Esophagus muscularis mucosa (tissue), 4 donors: ENCODE measurements around the gene GMCL1. TPM values are rescaled to one million over a fixed set of nuclear protein-coding genes. Genes with fewer than 3 reads are reported as not detected.

Experiments
- DNase-seq: peaks from one replicate; pipeline ENCODE4 v3.0.0-alpha.2; 2017; ENCODE audit errors: extremely low spot score
- H3K27ac ChIP-seq, 4 donors: fragments of 200-600 bp; sonication (generic); replicated peaks in 1 of 4; 1 replicate in 3 of 4; 2 replicates in 1 of 4; pipeline ENCODE4 v1.5.1; 2016 to 2019; ENCODE audit warnings: mild to moderate bottlenecking in 1 of 4
- H3K27me3 ChIP-seq, 4 donors: fragments of 200-600 bp; sonication (generic); one replicate each; pipeline versions ENCODE4 v1.5.1 to v1.6.0; 2016 to 2019
- H3K36me3 ChIP-seq, 4 donors: fragments of 200-600 bp; sonication (generic); one replicate each; pipeline ENCODE4 v1.5.1; 2016 to 2019
- H3K4me1 ChIP-seq, 4 donors: fragments of 200-600 bp; sonication (generic); one replicate each; pipeline ENCODE4 v1.5.1; 2016 to 2019
- H3K4me3 ChIP-seq, 4 donors: fragments of 200-600 bp; sonication (generic); 1 replicate in 2 of 4; 2 replicates in 2 of 4; pipeline ENCODE4 v1.5.1; 2016 to 2019; ENCODE audit warnings: mild to moderate bottlenecking in 4 of 4, moderate library complexity in 1 of 4
- H3K9me3 ChIP-seq, 4 donors: fragments of 200-600 bp; sonication (generic); 1 replicate in 3 of 4; 2 replicates in 1 of 4; pipeline ENCODE4 v1.5.1; 2016 to 2019
- CTCF ChIP-seq, 3 experiments: fragments of 200-600 bp in 2 of 3; fragments of 450-650 bp in 1 of 3; sonication (generic) in 2 of 3; IDR thresholded peaks; one replicate each; pipeline ENCODE4 v1.5.1; 2017 to 2019; ENCODE audit warnings: antibody characterized with exemption in 3 of 3, mild to moderate bottlenecking in 2 of 3, moderate library complexity in 1 of 3
- EP300 ChIP-seq: sonication (generic); formaldehyde crosslinking; IDR thresholded peaks from one replicate; pipeline ENCODE4 v1.6.1; 2017; ENCODE audit warnings: antibody characterized with exemption
- POLR2A ChIP-seq: fragments of 450-650 bp; IDR thresholded peaks from one replicate; pipeline ENCODE4 v1.6.1; 2017; ENCODE audit warnings: antibody characterized with exemption, moderate library complexity, mild to moderate bottlenecking, low read depth
- POLR2AphosphoS5 ChIP-seq, 2 donors: sonication (generic); formaldehyde crosslinking; IDR thresholded peaks; one replicate each; pipeline ENCODE4 v1.6.1; 2017; ENCODE audit warnings: antibody characterized with exemption in 2 of 2
- WGBS: methylation state at CpG from one replicate; pipeline ENCODE4 v1.1.5; 2018; 5-methylcytosine and 5-hydroxymethylcytosine counted together
- intact Hi-C: fragments of 100-400 bp; cut with DNase I; formaldehyde crosslinking; loops from one replicate; pipeline ENCODE4 v1.15.1; 2023
- total RNA-seq, 4 donors: library from RNA; depleted of rRNA; stranded (reverse); fragments of >200 nt; gene quantifications; one replicate each; pipeline versions ENCODE4 v1.1.0 to v1.2.1, GENCODE V29; 2016

The GMCL1 gene
- total RNA-seq, 4 donors from 2014 or later: 9.5 to 13.7 (median 10.3) TPM

DNA sequence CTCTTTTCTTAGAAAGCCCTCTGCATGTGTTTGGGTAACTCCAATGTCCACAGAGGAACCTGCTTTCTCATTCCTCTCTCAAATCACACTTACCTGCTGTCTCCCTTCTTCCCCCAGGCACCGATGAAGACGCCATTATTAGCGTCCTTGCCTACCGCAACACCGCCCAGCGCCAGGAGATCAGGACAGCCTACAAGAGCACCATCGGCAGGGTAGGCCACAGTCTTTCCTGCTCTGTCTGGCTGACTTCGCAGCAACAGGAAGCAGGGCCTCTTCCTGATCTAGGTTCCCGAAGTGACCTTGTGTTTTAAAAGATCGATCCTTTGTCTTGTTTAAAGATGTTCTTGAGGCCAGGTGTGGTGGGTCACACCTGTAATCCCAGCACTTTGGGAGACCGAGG, 25.0 kb upstream of the GMCL1 start:
- 63% methylated on average over 11 of the region's 11 CpGs for WGBS
- intact Hi-C loops: no loop called here
- H3K36me3 ChIP-seq: peaks cover 24 to 60% (median 39%) of the 10 kb centered on the region in 4 donors

DNA sequence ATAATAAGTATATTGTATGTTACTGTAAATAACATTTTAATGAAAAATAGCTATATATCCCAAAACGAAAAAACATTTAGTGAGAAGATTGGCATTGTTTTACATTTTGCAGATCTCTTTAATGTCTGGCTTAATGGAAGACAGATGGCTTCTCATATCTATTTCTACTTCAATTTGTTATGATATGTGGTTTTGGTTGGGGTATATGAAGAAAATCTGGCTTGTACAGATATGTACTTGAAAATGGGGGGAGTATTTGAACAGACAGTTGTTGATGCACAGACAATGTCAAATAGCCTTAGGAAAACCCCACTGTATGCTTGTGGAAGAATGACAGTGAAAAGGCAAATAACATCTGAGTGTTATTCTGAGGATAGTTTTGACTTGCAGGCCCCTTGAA, 23.6 kb upstream of the GMCL1 start:
- Histone ChIP-seq H3K4me1 (no peaks in the 10 kb centered on the region), H3K27me3 (no peaks in the 10 kb centered on the region), H3K4me3 (no peak overlapping the region), H3K36me3 (peaks cover 31 to 74% (median 54%) of the 10 kb centered on the region in 4 donors), H3K27ac (no peak overlapping the region), H3K9me3 (no peaks in the 10 kb centered on the region)
- DNase-seq: no peak
- WGBS: 98% methylated on average over 1 of the region's 1 CpG
- intact Hi-C loops: no loop called here
- TF ChIP-seq EP300 (no peak), POLR2AphosphoS5 (IDR thresholded peaks at IDR 0.05) (no peak), CTCF (IDR thresholded peaks at IDR 0.05) (no peak), POLR2A (no peak)

More for the DNA sequence above, 25.0 kb upstream of the GMCL1 start:
- Histone ChIP-seq H3K4me1 (peaks cover 0 to 5% (median 1%) of the 10 kb centered on the region in 4 donors), H3K27ac (no peak overlapping the region), H3K9me3 (no peaks in the 10 kb centered on the region), H3K27me3 (no peaks in the 10 kb centered on the region), H3K4me3 (no peak overlapping the region)
- DNase-seq: peak; percentile 39
- no peak for TF ChIP-seq POLR2AphosphoS5 (IDR thresholded peaks at IDR 0.05)
- TF ChIP-seq CTCF (IDR thresholded peaks at IDR 0.05): no peak
- no peak for TF ChIP-seq POLR2A
- no peak for TF ChIP-seq EP300

GRCh38 chr2:69807821-69808540, 21.5 kb upstream of the GMCL1 start:
- TF ChIP-seq CTCF (IDR thresholded peaks at IDR 0.05) (no peak), POLR2AphosphoS5 (IDR thresholded peaks at IDR 0.05) (no peak)
- H3K36me3 ChIP-seq: peaks cover 40 to 90% (median 73%) of the 10 kb centered on the region in 4 donors
- H3K27ac ChIP-seq: no peak overlapping the region
- WGBS: 92% methylated on average over 16 of the region's 16 CpGs
- intact Hi-C loops: no loop called here
- H3K4me1 ChIP-seq: no peaks in the 10 kb centered on the region
- DNase-seq: peak; percentile 68
- H3K4me3 ChIP-seq: no peak overlapping the region
- H3K27me3 ChIP-seq: no peaks in the 10 kb centered on the region
- no peaks in the 10 kb centered on the region for H3K9me3 ChIP-seq

DNA sequence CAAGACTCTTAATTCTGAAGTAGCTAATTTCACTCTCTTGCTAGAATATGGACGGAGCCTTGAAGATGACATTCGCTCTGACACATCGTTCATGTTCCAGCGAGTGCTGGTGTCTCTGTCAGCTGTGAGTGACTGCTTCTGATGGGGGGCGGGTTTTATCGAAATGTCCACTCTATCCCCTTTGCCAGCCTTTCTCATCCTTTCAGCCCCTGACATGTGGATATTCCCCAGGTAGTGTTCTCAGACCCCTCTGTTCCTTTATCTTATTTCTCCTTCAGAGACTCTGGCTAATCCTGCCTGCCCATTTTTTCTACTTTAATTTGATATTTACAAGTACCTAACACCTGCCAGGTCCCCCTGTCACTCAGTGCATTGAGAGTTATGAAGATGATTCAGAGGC, 18.9 kb upstream of the GMCL1 start:
- no peak overlapping the region for H3K4me3 ChIP-seq
- no peaks in the 10 kb centered on the region for H3K9me3 ChIP-seq
- intact Hi-C loops: no loop called here
- no peaks in the 10 kb centered on the region for H3K27me3 ChIP-seq
- peaks cover 36 to 97% (median 76%) of the 10 kb centered on the region in 4 donors for H3K36me3 ChIP-seq
- peak; percentile 53 for DNase-seq
- H3K4me1 ChIP-seq: no peaks in the 10 kb centered on the region
- 91% methylated on average over 6 of the region's 6 CpGs for WGBS
- TF ChIP-seq CTCF (IDR thresholded peaks at IDR 0.05) (no peak), POLR2AphosphoS5 (IDR thresholded peaks at IDR 0.05) (no peak), EP300 (no peak), POLR2A (no peak)
- H3K27ac ChIP-seq: no peak overlapping the region

DNA sequence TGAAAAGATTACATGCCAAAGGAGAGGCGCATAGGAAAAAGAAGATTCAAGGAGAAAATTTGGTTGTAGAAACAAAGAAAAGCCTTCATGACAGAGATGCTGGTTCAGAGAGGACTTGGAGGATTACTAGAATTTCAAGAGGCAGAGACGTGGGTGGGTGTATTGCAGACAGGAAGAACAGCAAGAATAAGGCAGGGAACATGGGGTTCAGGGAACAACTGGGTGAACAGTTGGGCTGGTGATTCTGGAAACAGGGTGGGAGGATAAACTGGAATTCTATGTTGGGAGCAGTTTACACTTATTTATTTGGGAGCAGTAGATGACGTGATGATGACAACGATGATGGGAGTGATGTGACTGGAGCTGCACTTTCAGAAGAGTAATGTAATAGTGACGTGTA, 18.4 kb upstream of the GMCL1 start:
- no peak for DNase-seq
- intact Hi-C loops: no loop called here
- Histone ChIP-seq H3K36me3 (peaks cover 34 to 92% (median 73%) of the 10 kb centered on the region in 4 donors), H3K4me1 (no peaks in the 10 kb centered on the region), H3K27me3 (no peaks in the 10 kb centered on the region), H3K9me3 (no peaks in the 10 kb centered on the region), H3K27ac (no peak overlapping the region), H3K4me3 (no peak overlapping the region)
- TF ChIP-seq CTCF (IDR thresholded peaks at IDR 0.05) (no peak), POLR2A (no peak), EP300 (no peak), POLR2AphosphoS5 (IDR thresholded peaks at IDR 0.05) (no peak)
- 88% methylated on average over 5 of the region's 5 CpGs for WGBS
